NB4 (cell line): ENCODE data around the gene GYPC.

Experiments used
- MYC ChIP-seq: IDR thresholded peaks from 2 replicates; pipeline ENCODE4 v1.6.1; 2011; ENCODE audit warnings: low read depth, low read length
- TF ChIP-seq, protein P1 (sequence below): IDR thresholded peaks from one replicate; pipeline ENCODE4 v1.5.1; 2012; ENCODE audit warnings: low read depth, low read length

- TF ChIP-seq, protein P1, sequence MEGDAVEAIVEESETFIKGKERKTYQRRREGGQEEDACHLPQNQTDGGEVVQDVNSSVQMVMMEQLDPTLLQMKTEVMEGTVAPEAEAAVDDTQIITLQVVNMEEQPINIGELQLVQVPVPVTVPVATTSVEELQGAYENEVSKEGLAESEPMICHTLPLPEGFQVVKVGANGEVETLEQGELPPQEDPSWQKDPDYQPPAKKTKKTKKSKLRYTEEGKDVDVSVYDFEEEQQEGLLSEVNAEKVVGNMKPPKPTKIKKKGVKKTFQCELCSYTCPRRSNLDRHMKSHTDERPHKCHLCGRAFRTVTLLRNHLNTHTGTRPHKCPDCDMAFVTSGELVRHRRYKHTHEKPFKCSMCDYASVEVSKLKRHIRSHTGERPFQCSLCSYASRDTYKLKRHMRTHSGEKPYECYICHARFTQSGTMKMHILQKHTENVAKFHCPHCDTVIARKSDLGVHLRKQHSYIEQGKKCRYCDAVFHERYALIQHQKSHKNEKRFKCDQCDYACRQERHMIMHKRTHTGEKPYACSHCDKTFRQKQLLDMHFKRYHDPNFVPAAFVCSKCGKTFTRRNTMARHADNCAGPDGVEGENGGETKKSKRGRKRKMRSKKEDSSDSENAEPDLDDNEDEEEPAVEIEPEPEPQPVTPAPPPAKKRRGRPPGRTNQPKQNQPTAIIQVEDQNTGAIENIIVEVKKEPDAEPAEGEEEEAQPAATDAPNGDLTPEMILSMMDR = no peak
- no peak for TF ChIP-seq MYC
Measured at GRCh38 chr2:126723281-126723815, 67.4 kb downstream of the GYPC start.
